ENCODE data around the gene ADA. TPM values are rescaled to one million over a fixed set of nuclear protein-coding genes. Genes with fewer than 3 reads are reported as not detected.

ADA gene
- total RNA-seq, 2 donors from 2014 or later: 6.3 to 16.7 TPM

- peaks cover 0 to 55% of the 10 kb centered on the region in 2 donors for H3K4me1 ChIP-seq
- no peak for DNase-seq (ENCODE audit: low spot score)
- H3K27ac ChIP-seq: no peak overlapping the region
These were observed 44.6 kb downstream of the ADA start for GRCh38 chr20:44606725-44607441.

GRCh38 chr20:44603327-44603726 is 48.2 kb downstream of the ADA start:
- no peaks in the 10 kb centered on the region for H3K27me3 ChIP-seq
- H3K27ac ChIP-seq: peak overlapping the region; percentile 60 to 95
- no peak overlapping the region for H3K4me3 ChIP-seq
- TF ChIP-seq CTCF (IDR thresholded peaks at IDR 0.05): no peak
- no peaks in the 10 kb centered on the region for H3K9me3 ChIP-seq
- H3K36me3 ChIP-seq: peaks cover 6% of the 10 kb centered on the region
- peaks cover 4 to 62% of the 10 kb centered on the region in 2 donors for H3K4me1 ChIP-seq
- DNase-seq (ENCODE audit: low spot score): no peak

More at GRCh38 chr20:44606725-44607441, 44.6 kb downstream of the ADA start:
- Histone ChIP-seq H3K36me3 (peaks cover 6% of the 10 kb centered on the region), H3K27me3 (no peaks in the 10 kb centered on the region), H3K9me3 (no peaks in the 10 kb centered on the region), H3K4me3 (no peak overlapping the region)
- no peak for TF ChIP-seq CTCF (IDR thresholded peaks at IDR 0.05)

GRCh38 chr20:44601801-44602204 is 49.7 kb downstream of the ADA start:
- TF ChIP-seq CTCF (IDR thresholded peaks at IDR 0.05): no peak
- Histone ChIP-seq H3K36me3 (peaks cover 5% of the 10 kb centered on the region), H3K9me3 (no peaks in the 10 kb centered on the region), H3K4me1 (peaks cover 4 to 76% of the 10 kb centered on the region in 2 donors), H3K27ac (peak overlapping the region; percentile 89 to 95), H3K27me3 (no peaks in the 10 kb centered on the region), H3K4me3 (no peak overlapping the region)
- peak; percentile 86 for DNase-seq (ENCODE audit: low spot score)

GRCh38 chr20:44601236-44601671 is 50.2 kb downstream of the ADA start:
- H3K4me1 ChIP-seq: peaks cover 4 to 82% of the 10 kb centered on the region in 2 donors
- DNase-seq (ENCODE audit: low spot score): no peak
- no peak for TF ChIP-seq CTCF (IDR thresholded peaks at IDR 0.05)
- H3K36me3 ChIP-seq: no peaks in the 10 kb centered on the region
- H3K27ac ChIP-seq: peak overlapping the region; percentile 89 to 95
- no peaks in the 10 kb centered on the region for H3K9me3 ChIP-seq
- no peak overlapping the region for H3K4me3 ChIP-seq
- H3K27me3 ChIP-seq: no peaks in the 10 kb centered on the region

GRCh38 chr20:44600758-44601201 is 50.7 kb downstream of the ADA start:
- Histone ChIP-seq H3K27ac (peak overlapping the region; percentile 89 to 95), H3K9me3 (no peaks in the 10 kb centered on the region), H3K36me3 (no peaks in the 10 kb centered on the region), H3K4me3 (no peak overlapping the region), H3K4me1 (peaks cover 4 to 86% of the 10 kb centered on the region in 2 donors), H3K27me3 (no peaks in the 10 kb centered on the region)
- TF ChIP-seq CTCF (IDR thresholded peaks at IDR 0.05): no peak
- no peak for DNase-seq (ENCODE audit: low spot score)
